Urinary bladder (tissue), 4 donors: Measurements from ENCODE around the gene RAB31. TPM values are rescaled to one million over a fixed set of nuclear protein-coding genes. Genes with fewer than 3 reads are reported as not detected.

Source experiments
- DNase-seq: peaks from one replicate; pipeline ENCODE4 v3.0.0-alpha.2; 2015; ENCODE audit errors: extremely low spot score
- H3K27ac ChIP-seq: one replicate; pipeline ENCODE4 v1.5.1; 2013; ENCODE audit warnings: low read depth, mild to moderate bottlenecking, moderate library complexity
- H3K36me3 ChIP-seq: one replicate; pipeline ENCODE4 v1.6.1; 2013; ENCODE audit warnings: mild to moderate bottlenecking, moderate library complexity; ENCODE audit not compliant: insufficient read depth
- H3K4me1 ChIP-seq: one replicate; pipeline ENCODE4 v1.6.1; 2013; ENCODE audit warnings: mild to moderate bottlenecking, moderate library complexity; ENCODE audit not compliant: insufficient read depth
- H3K4me3 ChIP-seq: one replicate; pipeline ENCODE4 v1.5.1; 2013; ENCODE audit warnings: low read depth, low read length
- WGBS: extraction: QIAGEN DNeasy Blood & Tissue Kit; methylation state at CpG from one replicate; pipeline ENCODE4 v1.1.7; 2013; 5-methylcytosine and 5-hydroxymethylcytosine counted together
- polyA plus RNA-seq: library from polyadenylated mRNA; stranded (reverse); fragments of 200-250 nt; gene quantifications from one replicate; pipeline ENCODE4 v1.2.3, GENCODE V29; 2013
- total RNA-seq: library from RNA; depleted of rRNA; stranded (reverse); fragments of >200 nt; gene quantifications from one replicate; pipeline ENCODE4 v1.2.3, GENCODE V29; 2014
- donor health status: healthy with polysubstance abuse.
- donor health status: healthy.

The RAB31 gene
- total and polyA plus RNA-seq, 2 donors = 37.1 to 77.2 TPM

DNA sequence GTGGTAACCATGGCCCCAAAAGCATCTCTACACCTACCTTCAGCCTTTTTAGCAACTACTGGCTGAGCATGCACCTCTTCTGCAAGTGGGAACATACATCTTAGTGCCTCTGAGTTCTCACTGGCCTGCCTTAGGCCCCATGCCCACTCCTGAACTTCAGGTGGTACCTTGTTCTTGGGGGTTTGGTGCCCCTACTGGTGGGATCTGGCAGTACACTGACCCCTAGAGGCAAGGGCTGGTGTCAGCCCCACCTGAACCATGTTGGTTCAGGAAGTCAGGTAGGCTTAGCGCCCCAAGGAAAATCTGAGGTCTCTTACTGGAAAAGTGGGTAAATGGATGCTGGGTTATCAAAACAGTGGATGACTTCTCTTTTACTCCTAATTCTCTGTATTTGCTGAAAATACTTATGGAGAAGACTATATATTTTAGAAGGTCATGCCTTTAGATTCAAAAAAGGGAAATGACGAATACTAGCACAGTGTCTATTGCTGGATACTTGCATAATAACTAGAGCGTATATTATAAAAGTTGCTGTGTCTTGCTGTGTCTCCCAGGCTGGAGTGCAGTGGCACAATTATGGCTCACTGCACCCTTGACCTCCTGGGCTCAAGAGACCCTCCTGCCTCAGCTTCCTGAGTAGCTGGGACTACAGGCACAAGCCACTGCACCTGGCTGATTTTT lies 84.6 kb downstream of the RAB31 start:
- Histone ChIP-seq H3K4me1 (no peaks in the 10 kb centered on the region), H3K36me3 (no peaks in the 10 kb centered on the region), H3K4me3 (no peak overlapping the region), H3K27ac (no peak overlapping the region)
- WGBS = 92% methylated on average over 3 of the region's 3 CpGs
- no peak for DNase-seq

DNA sequence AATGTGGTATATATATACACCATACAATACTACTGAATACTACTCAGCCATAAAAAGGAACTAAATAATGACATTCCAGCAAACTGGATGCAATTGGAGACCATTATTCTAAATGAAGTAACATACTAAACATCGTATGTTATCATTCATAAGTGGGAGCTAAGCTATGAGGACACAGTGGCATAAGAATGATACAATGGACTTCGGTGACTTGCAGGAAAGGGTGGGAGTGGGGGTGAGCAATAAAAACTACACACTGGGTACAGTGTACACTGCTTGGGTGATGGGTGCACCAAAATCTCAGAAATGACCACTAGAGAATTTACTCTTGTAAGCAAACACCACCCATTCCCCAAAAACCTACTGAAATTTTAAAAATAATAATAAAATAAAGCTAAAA lies 87.9 kb downstream of the RAB31 start:
- H3K36me3 ChIP-seq = no peaks in the 10 kb centered on the region
- no peak overlapping the region for H3K27ac ChIP-seq
- no peak for DNase-seq
- WGBS = 93% methylated on average over 2 of the region's 2 CpGs
- no peak overlapping the region for H3K4me3 ChIP-seq
- no peaks in the 10 kb centered on the region for H3K4me1 ChIP-seq

- DNase-seq = no peak
- no peak overlapping the region for H3K27ac ChIP-seq
- H3K36me3 ChIP-seq = no peaks in the 10 kb centered on the region
- WGBS = 66% methylated on average over 9 of the region's 9 CpGs
- no peak overlapping the region for H3K4me3 ChIP-seq
- H3K4me1 ChIP-seq = no peaks in the 10 kb centered on the region
Measured at GRCh38 chr18:9796935-9797549, 88.9 kb downstream of the RAB31 start.

- Histone ChIP-seq H3K4me3 (no peak overlapping the region), H3K4me1 (no peaks in the 10 kb centered on the region), H3K36me3 (no peaks in the 10 kb centered on the region), H3K27ac (no peak overlapping the region)
- WGBS = 92% methylated on average over 4 of the region's 4 CpGs
- no peak for DNase-seq
Measured at GRCh38 chr18:9802175-9803062, 94.3 kb downstream of the RAB31 start.

DNA sequence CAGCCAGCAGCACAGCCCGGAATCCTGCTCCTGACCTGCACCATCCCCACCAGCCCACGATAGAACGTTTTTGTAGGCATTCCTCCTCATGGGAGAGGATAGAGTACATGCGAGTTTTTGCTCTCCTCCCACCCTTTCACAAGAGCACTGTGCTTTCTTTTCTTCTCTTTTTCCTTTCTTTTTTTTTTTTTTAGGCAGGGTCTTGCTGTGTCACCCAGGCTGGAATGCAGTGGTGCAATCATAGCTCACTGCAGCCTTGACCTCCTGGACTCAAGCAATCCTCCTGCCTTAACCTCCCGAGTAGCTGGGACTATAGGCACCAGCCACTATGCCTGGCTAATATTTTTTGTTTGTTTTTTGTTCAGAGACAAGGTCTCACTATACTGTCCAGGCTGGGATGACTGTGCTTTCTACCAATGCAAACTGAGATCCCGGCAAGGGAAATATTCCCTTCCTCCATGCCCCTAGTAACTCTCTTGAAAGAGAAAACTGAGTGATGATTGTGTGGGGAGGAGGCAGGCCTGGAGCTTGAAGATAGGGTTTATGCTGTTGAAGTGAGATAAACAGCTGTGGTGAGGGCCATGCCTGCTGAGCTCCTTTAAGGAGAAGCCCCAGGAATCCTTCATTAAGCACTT lies 95.1 kb downstream of the RAB31 start:
- Histone ChIP-seq H3K36me3 (no peaks in the 10 kb centered on the region), H3K4me3 (no peak overlapping the region), H3K27ac (no peak overlapping the region), H3K4me1 (no peaks in the 10 kb centered on the region)
- 85% methylated on average over 6 of the region's 6 CpGs for WGBS
- DNase-seq = no peak

- no peak for DNase-seq
Measured at GRCh38 chr18:9803698-9804516, 95.8 kb downstream of the RAB31 start.

DNA sequence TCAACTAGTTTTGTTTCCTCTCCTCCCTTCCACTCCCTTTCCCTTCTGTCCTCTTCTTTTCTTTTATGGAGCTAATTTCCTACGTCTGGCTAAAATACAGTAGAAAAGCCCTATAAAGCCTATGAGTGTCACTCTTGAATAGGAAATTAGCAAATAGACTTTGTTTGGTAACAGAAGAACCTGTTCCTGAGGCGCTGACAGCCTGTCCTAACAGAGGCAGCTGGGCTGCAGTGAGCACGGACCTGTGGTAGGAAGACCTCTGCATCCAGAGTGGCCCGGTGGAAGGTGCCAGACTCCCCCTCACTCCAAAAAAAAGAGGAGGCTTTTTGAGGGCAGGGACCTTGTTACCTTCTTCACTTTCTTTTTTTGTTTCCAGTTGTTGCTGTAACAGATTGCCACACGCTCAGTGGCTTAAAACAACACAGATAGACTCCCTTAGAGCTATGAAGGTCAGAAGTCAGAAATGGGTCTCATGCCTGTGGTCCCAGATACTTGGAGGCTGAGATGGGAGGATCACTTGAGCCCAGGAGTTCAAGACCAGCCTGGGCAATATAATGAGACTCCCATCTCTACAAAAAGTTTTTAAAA lies 96.5 kb downstream of the RAB31 start:
- no peaks in the 10 kb centered on the region for H3K4me1 ChIP-seq
- no peak overlapping the region for H3K4me3 ChIP-seq
- 60% methylated on average over 5 of the region's 5 CpGs for WGBS
- H3K27ac ChIP-seq = no peak overlapping the region
- H3K36me3 ChIP-seq = no peaks in the 10 kb centered on the region
- no peak for DNase-seq

More at GRCh38 chr18:9803698-9804516, 95.8 kb downstream of the RAB31 start:
- Histone ChIP-seq H3K4me3 (no peak overlapping the region), H3K27ac (no peak overlapping the region), H3K4me1 (no peaks in the 10 kb centered on the region), H3K36me3 (no peaks in the 10 kb centered on the region)
- WGBS = 76% methylated on average over 19 of the region's 19 CpGs

- H3K36me3 ChIP-seq = no peaks in the 10 kb centered on the region
- no peak for DNase-seq
- H3K4me3 ChIP-seq = no peak overlapping the region
- no peak overlapping the region for H3K27ac ChIP-seq
- 93% methylated on average over 9 of the region's 9 CpGs for WGBS
- H3K4me1 ChIP-seq = no peaks in the 10 kb centered on the region
Measured at GRCh38 chr18:9806905-9807304, 98.8 kb downstream of the RAB31 start.

- H3K4me1 ChIP-seq = no peaks in the 10 kb centered on the region
- no peak overlapping the region for H3K27ac ChIP-seq
- WGBS = 66% methylated on average over 21 of the region's 21 CpGs
- H3K4me3 ChIP-seq = no peak overlapping the region
- no peak for DNase-seq
- H3K36me3 ChIP-seq = no peaks in the 10 kb centered on the region
Measured at GRCh38 chr18:9808295-9809241, 100.5 kb downstream of the RAB31 start.

DNA sequence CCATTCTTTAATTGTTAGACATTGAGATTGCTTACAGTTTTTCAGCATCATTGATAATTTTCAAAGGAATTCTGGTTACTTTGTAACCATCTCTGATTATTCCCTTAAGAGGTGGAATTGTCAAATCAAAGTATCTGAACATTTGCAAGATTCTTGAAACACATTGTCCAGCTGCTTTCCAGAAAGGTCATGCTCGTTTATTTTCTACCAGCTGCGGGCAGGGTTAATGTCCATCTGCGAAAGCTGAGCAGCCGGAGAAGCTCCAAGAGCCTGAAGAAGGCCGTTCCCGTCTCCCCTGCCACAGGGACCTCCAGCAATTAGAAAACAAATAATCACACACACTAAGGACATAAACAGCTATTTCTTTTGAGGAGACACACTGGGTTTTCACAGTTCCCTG lies 101.6 kb downstream of the RAB31 start:
- Histone ChIP-seq H3K27ac (no peak overlapping the region), H3K4me3 (no peak overlapping the region), H3K36me3 (no peaks in the 10 kb centered on the region), H3K4me1 (no peaks in the 10 kb centered on the region)
- WGBS = 68% methylated on average over 6 of the region's 6 CpGs
- DNase-seq = no peak

DNA sequence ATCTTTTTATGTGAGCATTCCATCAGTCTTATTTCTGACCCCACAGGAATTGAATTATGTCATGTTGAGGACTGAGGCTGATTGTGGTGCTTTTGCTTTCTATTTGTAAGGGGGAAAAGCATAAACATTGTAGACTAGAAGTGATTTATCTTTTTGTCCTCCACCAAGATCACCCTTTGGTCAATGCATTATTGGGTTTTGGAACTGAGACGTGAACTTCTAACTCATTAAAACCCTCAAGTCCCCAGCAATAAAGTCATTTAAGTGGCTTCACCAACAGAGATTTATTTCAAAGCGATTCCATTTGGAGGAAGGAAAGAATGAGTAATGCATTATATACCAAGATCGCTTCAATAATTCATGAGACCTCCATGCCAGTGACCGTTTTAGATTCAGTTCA lies 102.2 kb downstream of the RAB31 start:
- no peak overlapping the region for H3K27ac ChIP-seq
- DNase-seq = no peak
- WGBS = 86% methylated on average over 4 of the region's 4 CpGs

More for the DNA sequence above, 102.2 kb downstream of the RAB31 start:
- Histone ChIP-seq H3K4me1 (no peaks in the 10 kb centered on the region), H3K36me3 (no peaks in the 10 kb centered on the region), H3K4me3 (no peak overlapping the region)
